Measurements from ENCODE around the gene RARB.

- TF ChIP-seq CTCF (IDR thresholded peaks at IDR 0.05; ENCODE audit: insufficient read depth, low read length): no peak
- TF ChIP-seq GABPA (IDR thresholded peaks at IDR 0.05; ENCODE audit: low read depth): no peak
- no peak for TF ChIP-seq REST (IDR thresholded peaks at IDR 0.05; ENCODE audit: insufficient replicate concordance, low read depth)
- TF ChIP-seq POLR2AphosphoS5 (IDR thresholded peaks at IDR 0.05; ENCODE audit: low read depth): no peak
- no peak for TF ChIP-seq SPI1 (IDR thresholded peaks at IDR 0.05; ENCODE audit: borderline replicate concordance, low read depth)
Measured at GRCh38 chr3:25478211-25478757, 50.2 kb downstream of the RARB start.
